H1 (cell line): ENCODE measurements around the gene SLC9C2. TPM values are rescaled to one million over a fixed set of nuclear protein-coding genes. Genes with fewer than 3 reads are reported as not detected.

Experiments used
- KDM4A ChIP-seq: IDR thresholded peaks from one replicate; pipeline ENCODE4 v1.7.1; 2012; ENCODE audit warnings: low read depth, mild to moderate bottlenecking, moderate library complexity, low read length, inconsistent platforms; ENCODE audit not compliant: severe bottlenecking
- TBP ChIP-seq: IDR thresholded peaks from 2 replicates; pipeline ENCODE4 v1.6.1; 2011; ENCODE audit warnings: low read depth, low read length, improper control_type of control experiment
- polyA plus RNA-seq, 7 experiments: library from polyadenylated mRNA; depleted of rRNA in 3 of 7; stranded (reverse) in 5 of 7; unstranded in 2 of 7; fragments of >200 nt in 5 of 7; fragments of 200-250 nt in 2 of 7; gene quantifications; 1 replicate in 5 of 7; 2 replicates in 1 of 7; 4 replicates in 1 of 7; pipeline versions ENCODE4 v1.2.1 to v1.2.3, GENCODE V29; 2011 to 2013; ENCODE audit warnings: missing spikeins in 2 of 7, mixed read lengths in 2 of 7
- total RNA-seq: library from RNA; stranded (reverse); fragmentation: NEBNext Ultra II Directional; extraction: Animal tissue kit (Norgen Biotek cat#: 25700); gene quantifications from 2 replicates; pipeline ENCODE4 v1.2.1, GENCODE V29; 2021

Gene SLC9C2
- total and polyA plus RNA-seq, 2 of the 8 experiments (the other 6 are each of a cell fraction or from before 2014, with no cell fraction given): not detected

DNA sequence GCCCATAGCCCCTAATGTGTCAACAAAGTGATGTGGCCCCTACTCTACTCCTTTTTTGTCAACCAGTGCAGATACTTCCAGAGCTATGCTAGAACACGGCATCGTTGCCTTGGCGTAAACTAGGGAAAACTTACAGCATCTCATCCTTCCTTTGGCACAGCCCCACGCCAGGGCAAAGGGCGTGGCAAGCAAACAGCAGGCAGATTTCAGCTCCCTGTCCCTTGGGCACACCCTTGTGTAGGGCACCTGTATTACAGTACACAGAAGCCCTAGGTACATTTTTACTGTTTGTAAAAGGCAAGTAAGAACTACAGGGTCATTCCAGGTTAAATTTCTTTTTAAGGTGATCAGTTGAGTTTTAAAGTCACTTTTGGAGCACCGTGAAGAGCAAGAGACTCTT, 96.4 kb downstream of the SLC9C2 start (continued):
- no peak for TF ChIP-seq TBP
- no peak for TF ChIP-seq KDM4A
